Measurements from ENCODE around the gene TXLNA. TPM values are rescaled to one million over a fixed set of nuclear protein-coding genes. Genes with fewer than 3 reads are reported as not detected.

Gene TXLNA
- total RNA-seq, 4 donors from 2014 or later, result 50.0 to 72.0 (median 56.3) TPM

DNA sequence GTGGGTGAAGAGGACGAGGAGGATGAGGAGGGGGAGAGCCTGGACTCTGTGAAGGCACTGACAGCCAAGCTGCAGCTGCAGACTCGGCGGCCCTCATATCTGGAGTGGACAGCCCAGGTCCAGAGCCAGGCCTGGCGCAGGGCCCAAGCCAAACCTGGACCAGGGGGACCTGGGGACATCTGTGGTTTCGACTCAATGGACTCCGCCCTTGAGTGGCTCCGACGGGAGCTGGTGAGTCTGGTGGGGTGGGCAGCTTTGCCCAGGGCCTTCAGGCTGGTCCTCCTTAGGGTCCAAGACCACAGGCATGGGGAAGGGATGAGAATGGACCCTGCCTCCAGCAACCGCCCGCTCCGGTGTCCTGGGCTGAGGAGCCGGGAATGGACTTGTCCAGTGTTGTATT is 68.0 kb downstream of the TXLNA start:
- peak in 1 of 2 donors; percentile 66 for DNase-seq (ENCODE audit: low spot score in 2 of 2)
- H3K36me3 ChIP-seq, result no peaks in the 10 kb centered on the region
- 72% methylated on average over 8 of the region's 12 CpGs for WGBS
- TF ChIP-seq POLR2AphosphoS5 (IDR thresholded peaks at IDR 0.05) (no peak), POLR2A (IDR thresholded peaks at IDR 0.05) (no peak), EP300 (IDR thresholded peaks at IDR 0.05) (no peak)
- TF ChIP-seq, protein P1, sequence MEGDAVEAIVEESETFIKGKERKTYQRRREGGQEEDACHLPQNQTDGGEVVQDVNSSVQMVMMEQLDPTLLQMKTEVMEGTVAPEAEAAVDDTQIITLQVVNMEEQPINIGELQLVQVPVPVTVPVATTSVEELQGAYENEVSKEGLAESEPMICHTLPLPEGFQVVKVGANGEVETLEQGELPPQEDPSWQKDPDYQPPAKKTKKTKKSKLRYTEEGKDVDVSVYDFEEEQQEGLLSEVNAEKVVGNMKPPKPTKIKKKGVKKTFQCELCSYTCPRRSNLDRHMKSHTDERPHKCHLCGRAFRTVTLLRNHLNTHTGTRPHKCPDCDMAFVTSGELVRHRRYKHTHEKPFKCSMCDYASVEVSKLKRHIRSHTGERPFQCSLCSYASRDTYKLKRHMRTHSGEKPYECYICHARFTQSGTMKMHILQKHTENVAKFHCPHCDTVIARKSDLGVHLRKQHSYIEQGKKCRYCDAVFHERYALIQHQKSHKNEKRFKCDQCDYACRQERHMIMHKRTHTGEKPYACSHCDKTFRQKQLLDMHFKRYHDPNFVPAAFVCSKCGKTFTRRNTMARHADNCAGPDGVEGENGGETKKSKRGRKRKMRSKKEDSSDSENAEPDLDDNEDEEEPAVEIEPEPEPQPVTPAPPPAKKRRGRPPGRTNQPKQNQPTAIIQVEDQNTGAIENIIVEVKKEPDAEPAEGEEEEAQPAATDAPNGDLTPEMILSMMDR (IDR thresholded peaks at IDR 0.05), result no peak
- H3K27me3 ChIP-seq, result no peaks in the 10 kb centered on the region
- no peaks in the 10 kb centered on the region for H3K9me3 ChIP-seq
- no peak overlapping the region for H3K4me3 ChIP-seq
- peak overlapping the region; percentile 23 for H3K27ac ChIP-seq
- peaks cover 36% of the 10 kb centered on the region for H3K4me1 ChIP-seq

Other genes with a start within 250 kb of the TXLNA start
- gene PTP4A2, start 241.3 kb upstream of the TXLNA start, total RNA-seq, result 100 to 1,000 TPM in 3 of 4 donors, 10 to 100 TPM in 1; 97.2 to 147 (median 121) TPM
- 10 to 100 TPM; 57.2 to 85.2 (median 64.3) TPM for gene KHDRBS1, start 165.8 kb upstream of the TXLNA start, total RNA-seq
- 1 to 10 TPM; 6.0 to 7.9 (median 6.9) TPM for gene TMEM39B, start 106.7 kb upstream of the TXLNA start, total RNA-seq
- 10 to 100 TPM; 42.4 to 52.3 (median 46.5) TPM for gene KPNA6, start 71.6 kb upstream of the TXLNA start, total RNA-seq
- gene CCDC28B, start 20.9 kb downstream of the TXLNA start, total RNA-seq, result 1 to 10 TPM in 3 of 4 donors, under 1 TPM in 1; 0.72 to 3.5 (median 2.0) TPM
- 1 to 10 TPM; 1.7 to 4.4 (median 3.7) TPM for gene IQCC, start 26.0 kb downstream of the TXLNA start, total RNA-seq
- not detected for gene DCDC2B, start 29.4 kb downstream of the TXLNA start, total RNA-seq
- 10 to 100 TPM in 2 of 4 donors, 1 to 10 TPM in 2; 7.7 to 18.7 (median 12.6) TPM for gene TMEM234, start 42.7 kb downstream of the TXLNA start, total RNA-seq
- 100 to 1,000 TPM in 3 of 4 donors, 10 to 100 TPM in 1; 98.8 to 211 (median 178) TPM for gene EIF3I, start 42.7 kb downstream of the TXLNA start, total RNA-seq
- gene FAM167B, start 67.5 kb downstream of the TXLNA start, total RNA-seq, result 1 to 10 TPM in 2 of 4 donors, not detected in 2; 1.5 TPM
- gene LCK, start 71.6 kb downstream of the TXLNA start, total RNA-seq, result 1 to 10 TPM in 2 of 4 donors, under 1 TPM in 2; 0.26 to 3.9 (median 1.4) TPM
- 10 to 100 TPM; 34.4 to 52.9 (median 40.2) TPM for gene HDAC1, start 112.4 kb downstream of the TXLNA start, total RNA-seq
- gene MARCKSL1, start 156.6 kb downstream of the TXLNA start, total RNA-seq, result 10 to 100 TPM; 12.8 to 25.1 (median 19.3) TPM
- 10 to 100 TPM in 3 of 4 donors, 1 to 10 TPM in 1; 4.4 to 41.8 (median 16.3) TPM for gene FAM229A, start 182.8 kb downstream of the TXLNA start, total RNA-seq
- 1 to 10 TPM in 2 of 4 donors, under 1 TPM in 1, not detected in 1; 0.86 to 2.7 (median 1.3) TPM for gene TSSK3, start 182.9 kb downstream of the TXLNA start, total RNA-seq
- 100 to 1,000 TPM in 3 of 4 donors, 10 to 100 TPM in 1; 96.0 to 140 (median 120) TPM for gene BSDC1, start 214.8 kb downstream of the TXLNA start, total RNA-seq